HG03108 (cell line): ENCODE results near the gene ZNF587.
"Not testable (repeated sequence)": the region's sequence is repeated elsewhere in the genome, so short reads cannot be mapped to it uniquely, and the experiment has no call there.

Source experiments
- ATAC-seq: cut with Tn5 transposase; IDR thresholded peaks from one replicate; pipeline ENCODE4 v1.9.1; 2021; ENCODE audit warnings: moderate library complexity; ENCODE audit not compliant: unreplicated experiment

Gene ZNF587

DNA sequence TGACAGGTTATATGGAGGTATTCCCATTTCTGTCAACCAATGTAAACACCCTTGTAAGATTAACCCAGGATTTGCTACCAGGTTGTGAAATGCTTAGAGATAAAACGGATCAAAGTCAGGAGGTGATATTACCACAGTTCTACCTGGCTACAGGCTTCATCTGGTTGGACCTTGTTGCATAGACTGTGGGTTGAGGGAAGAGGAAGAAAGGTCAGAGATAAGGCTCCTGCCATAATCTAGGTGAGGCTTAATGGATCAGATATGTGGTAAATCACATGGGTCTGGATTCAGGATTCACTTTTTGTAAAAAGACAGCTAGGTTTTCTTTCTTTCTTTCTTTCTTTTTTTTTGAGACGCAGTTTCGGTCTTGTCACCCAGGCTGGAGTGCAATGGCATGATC lies 28.2 kb upstream of the ZNF587 start:
- ATAC-seq: not testable (repeated sequence)

DNA sequence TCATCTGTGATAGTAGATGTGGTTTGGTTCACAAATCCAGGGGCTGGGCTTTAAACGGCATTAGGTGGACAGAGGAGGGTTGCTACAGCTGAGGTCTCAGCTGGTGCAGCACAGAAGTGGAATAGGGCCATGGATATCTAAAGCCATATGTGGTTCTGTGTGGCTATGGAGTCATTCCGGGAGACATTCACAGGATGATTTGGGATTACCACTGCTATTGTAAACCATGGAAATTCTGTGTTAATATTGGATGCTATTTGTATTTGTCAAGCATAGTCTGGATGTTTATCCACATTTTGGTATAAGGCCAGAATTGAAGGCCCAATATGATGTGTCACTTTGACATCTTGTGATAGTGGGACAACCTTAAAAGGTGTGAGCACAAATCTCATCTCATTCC lies 26.5 kb upstream of the ZNF587 start:
- not testable (repeated sequence) for ATAC-seq

DNA sequence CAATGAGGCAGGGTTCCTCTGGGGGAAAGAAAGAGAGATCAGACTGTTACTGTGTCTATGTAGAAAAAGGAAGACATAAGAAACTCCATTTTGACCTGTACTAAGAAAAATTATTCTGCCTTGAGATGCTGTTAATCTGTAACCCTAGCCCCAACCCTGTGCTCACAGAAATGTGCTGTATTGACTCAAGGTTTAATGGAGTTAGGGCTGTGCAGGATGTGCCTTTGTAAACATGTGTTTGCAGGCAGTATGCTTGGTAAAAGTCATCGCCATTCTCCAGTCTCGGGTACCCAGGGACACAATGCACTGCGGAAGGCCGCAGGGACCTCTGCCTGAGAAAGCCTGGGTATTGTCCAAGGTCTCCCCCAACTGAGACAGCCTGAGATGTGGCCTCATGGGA lies 26.1 kb upstream of the ZNF587 start:
- ATAC-seq: not testable (repeated sequence)

DNA sequence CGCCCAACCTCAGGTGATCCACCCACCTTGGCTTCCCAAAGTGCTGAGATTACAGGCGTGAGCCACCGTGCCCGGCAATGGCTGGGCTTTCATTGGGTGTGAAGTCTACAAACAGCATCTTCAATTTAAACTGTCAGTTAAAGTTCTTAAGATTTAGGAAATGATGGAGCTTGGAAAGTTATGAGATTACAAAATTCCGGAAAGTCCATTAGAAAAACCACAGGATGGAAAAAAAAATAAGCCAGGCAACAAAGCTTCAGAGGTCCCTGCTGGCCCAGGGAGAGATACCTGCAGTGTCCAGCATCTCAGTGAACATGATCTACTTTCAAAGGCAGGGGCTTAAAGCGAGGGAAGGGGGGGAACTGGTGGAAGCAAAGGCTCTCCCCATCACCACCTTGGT lies 24.1 kb upstream of the ZNF587 start:
- ATAC-seq: no peak

DNA sequence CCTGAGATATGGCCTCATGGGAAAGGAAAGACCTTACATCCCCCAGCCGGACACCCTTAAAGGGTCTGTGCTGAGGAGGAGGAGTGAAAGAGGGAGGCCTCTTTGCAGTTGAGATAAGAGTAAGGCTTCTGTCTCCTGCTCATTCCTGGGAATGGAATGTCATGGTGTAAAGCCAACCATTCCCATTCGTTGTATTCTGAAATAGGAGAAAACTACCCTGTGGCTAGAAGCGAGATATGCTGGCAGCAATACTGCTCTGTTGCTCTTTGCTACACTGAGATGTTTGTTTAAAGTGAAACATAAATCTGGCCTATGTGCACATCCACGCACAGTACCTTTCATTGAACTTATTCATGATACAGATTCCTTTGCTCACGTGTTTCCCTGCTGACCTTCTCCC lies 20.3 kb upstream of the ZNF587 start:
- no peak for ATAC-seq

DNA sequence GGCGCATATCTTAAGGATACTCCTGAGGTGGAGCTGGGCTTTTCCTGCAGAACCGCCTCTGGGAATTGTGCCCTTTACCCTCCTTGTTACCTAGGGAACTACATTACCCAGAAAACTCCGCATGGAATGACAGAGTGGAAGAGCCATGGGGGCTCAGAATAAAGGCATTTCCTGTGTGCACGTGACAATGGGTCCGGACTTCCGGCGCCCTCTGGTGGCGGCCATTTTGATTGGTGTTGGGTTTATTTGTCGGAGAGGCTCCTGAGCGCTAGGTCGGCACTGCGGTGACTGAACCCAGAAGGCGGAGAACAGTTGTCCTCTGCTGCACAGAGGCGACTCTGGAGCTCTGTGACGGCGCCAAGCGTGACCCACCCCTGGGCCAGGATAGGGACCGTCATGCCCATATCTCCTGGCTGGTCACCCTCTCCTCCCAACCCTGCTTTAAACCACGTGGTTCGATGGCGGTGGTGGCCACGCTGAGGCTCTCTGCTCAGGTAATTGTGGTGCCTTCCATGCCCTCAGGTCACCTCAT lies 19.5 kb upstream of the ZNF587 start, which contains the start of gene ZNF587B:
ZNF587B (plus strand) TSS at position 229 of the 532 bp plus-strand sequence; CDS start at position 459, 230 bp downstream.
- no peak for ATAC-seq

DNA sequence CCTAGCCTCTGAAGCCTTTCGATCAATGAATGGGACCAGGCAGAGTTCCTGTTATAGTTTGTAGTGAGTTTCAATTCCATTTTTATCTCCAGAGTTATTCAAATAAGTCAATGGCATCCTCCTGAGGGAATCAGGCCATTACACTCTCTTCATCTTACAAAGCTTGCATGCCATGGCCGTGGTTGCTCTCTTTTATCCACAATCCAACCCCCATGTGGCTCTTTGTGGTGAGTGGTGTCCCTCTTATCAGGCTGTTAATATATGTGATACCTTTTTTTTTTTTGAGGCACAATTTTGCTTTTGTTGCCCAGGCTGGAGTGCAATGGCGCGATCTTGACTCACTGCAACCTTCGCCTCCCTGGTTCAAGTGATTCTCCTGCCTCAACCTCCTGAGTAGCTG lies 12.7 kb upstream of the ZNF587 start:
- ATAC-seq: not testable (repeated sequence)

DNA sequence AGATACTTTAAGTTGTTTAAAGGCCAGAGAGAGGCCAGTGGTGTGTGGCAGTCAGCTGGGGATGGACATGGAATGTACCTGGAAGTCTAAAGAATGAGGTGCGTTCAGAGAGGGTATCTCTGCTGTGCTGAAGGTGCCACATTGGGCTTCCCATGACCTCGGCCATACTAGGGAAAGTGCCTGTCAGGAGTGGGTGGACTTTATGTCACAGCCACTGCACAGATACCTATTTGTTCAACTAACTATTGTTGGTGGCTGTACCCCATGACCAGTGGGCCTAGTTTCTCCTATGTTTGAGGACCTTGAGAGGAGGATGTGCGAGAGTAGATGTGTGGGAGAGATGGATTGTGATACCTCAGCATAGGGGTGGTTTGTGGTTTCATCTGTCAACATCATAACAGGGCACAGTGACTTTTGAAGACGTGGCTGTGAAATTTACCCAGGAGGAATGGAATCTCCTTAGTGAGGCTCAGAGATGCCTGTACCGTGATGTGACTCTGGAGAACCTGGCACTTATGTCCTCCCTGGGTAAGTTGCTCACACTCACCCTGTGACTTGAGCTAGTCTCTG lies 11.0 kb upstream of the ZNF587 start:
- ATAC-seq: not testable (repeated sequence)

DNA sequence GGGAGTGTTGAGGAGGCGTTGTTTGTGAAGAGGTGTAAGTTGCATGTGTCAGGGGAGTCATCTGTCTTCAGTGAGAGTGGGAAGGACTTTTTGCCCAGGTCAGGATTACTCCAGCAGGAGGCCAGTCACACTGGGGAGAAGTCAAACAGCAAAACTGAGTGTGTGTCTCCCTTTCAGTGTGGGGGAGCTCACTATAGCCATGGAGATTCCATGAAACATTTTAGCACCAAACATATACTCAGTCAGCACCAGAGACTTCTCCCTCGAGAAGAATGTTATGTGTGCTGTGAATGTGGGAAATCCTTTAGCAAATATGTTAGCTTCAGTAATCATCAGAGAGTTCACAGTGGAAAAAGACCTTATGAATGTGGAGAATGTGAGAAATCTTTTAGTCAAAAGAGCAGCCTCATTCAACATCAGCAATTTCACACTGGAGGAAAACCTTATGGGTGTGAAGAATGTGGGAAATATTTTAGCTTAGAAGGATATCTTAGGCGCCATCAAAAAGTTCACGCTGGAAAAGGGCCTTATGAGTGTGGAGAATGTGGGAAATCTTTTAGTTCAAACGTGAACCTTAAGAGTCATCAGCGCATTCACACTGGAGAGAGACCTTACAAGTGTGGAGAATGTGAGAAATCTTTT lies 8.4 kb upstream of the ZNF587 start:
- ATAC-seq: no peak

DNA sequence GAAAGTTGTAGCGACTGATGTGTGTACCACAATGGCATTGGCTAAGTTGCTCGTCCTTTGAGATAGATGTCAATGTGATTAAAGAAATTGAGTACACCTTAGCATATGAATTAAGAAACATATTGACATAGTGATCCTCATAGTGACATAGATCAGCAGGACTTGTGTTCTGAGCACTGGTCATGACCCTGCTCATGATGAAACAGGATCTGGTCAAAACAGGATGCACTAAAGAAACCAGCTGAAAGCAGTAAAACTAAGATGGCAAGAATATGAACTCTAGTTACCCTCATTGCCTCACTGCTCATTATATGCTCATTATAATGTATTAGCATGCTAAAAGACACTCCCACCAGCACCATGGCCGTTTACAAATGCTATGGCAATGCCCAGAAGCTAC lies 2.5 kb upstream of the ZNF587 start:
- not testable (repeated sequence) for ATAC-seq

DNA sequence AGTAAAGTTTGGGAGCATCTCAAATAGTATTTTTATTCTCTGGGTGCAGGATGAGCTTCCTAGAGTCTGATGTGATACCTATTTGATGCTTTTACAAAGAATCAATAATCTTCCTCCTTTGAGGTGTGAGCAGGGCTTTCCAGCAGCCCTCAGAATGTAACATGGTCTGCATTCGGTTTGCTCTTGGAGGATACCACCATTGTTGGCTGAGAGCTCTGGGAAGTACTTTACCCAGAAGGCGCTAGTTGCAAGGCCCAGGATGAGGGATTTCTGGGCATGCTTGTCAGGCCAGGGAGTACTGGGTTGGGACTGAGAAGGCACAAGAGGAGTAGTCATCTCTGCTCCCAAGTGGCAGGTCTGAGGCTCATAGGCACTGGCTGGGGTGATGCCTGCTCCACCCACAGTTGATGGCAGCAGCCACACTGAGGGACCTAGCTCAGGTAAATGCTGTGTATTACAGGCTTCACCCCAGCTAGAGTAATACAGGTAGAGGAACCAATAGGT lies 445 bp upstream of the ZNF587 start:
- peak; percentile 24 for ATAC-seq

DNA sequence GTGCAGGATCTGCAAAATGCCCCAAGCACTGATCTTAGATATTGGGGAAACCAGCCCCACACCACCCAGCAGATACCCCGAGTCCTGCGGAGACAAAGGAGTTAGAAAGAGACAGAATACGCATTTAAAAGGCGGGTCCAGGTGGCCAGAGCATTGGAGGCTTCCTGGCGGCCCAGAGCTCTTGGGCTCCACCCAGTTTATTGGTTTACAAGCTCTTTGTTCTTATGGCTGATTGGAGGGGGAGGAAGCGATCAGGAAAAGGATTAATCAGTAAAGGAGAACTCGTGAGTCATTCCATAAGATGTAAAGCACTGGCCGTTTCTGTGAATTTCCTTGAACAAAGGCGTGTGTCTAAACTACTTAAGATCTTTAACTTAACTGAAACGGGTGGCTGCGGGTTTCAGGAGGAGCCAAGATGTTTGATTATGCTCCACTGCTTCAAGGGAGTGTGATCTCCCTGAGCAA lies 926 bp downstream of the ZNF587 start:
- no peak for ATAC-seq

DNA sequence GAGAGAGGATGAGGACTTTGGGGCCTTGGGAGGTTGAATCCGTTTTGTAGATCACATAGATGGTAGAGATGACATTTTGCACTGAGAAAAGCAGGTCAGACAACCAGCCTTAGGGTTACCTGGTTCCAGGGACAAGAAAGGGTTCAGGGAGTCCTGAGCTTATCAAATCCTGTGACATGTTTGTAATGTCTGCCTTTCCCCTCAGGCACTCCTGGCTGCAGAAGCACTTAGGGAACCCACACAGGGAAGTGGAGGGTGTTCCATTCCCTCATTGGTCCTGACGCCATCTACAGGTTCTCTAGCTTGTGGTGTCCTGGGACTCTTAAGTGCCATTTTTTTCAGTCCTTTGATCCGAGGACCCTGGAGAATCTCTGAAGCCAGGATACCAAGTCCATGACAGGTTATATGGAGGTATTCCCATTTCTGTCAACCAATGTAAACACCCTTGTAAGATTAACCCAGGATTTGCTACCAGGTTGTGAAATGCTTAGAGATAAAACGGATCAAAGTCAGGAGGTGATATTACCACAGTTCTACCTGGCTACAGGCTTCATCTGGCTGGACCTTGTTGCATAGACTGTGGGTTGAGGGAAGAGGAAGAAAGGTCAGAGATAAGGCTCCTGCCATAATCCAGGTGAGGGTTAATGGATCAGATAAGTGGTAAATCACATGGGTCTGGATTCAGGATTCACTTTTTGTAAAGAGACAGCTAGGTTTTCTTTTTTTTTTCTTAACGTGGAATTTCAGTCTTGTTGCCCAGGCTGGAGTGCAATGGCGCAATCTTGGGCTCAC lies 2.3 kb downstream of the ZNF587 start:
- ATAC-seq: not testable (repeated sequence)

DNA sequence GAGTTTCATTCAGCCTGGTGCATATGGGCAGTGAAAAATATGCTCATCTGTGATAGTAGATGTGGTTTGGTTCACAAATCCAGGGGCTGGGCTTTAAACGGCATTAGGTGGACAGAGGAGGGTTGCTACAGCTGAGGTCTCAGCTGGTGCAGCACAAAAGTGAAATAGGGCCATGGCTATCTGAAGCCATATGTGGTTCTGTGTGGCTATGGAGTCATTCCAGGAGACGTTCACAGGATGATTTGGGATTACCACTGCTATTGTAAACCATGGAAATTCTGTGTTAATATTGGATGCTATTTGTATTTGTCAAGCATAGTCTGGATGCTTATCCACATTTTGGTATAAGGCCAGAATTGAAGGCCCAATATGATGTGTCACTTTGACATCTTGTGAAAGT lies 4.5 kb downstream of the ZNF587 start:
- not testable (repeated sequence) for ATAC-seq

DNA sequence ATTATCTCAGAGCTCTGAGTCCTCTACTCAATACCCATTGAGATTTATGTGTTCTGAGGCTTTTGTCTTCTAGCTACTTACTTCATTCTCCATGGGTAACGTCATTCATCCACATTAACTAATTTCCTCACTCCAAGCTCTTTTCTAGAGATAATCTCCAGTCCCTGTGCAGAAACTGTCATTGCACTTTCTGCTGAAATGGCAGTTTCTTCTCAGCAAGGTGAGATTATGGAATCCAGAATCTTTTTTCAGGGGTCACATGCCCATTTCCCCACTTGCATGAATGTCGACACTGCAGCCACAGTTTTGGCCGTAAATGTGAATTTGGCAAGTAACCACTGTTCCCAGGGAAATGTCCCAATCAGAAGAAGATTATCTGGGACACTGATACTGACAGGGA lies 12.7 kb downstream of the ZNF587 start:
- not testable (repeated sequence) for ATAC-seq

DNA sequence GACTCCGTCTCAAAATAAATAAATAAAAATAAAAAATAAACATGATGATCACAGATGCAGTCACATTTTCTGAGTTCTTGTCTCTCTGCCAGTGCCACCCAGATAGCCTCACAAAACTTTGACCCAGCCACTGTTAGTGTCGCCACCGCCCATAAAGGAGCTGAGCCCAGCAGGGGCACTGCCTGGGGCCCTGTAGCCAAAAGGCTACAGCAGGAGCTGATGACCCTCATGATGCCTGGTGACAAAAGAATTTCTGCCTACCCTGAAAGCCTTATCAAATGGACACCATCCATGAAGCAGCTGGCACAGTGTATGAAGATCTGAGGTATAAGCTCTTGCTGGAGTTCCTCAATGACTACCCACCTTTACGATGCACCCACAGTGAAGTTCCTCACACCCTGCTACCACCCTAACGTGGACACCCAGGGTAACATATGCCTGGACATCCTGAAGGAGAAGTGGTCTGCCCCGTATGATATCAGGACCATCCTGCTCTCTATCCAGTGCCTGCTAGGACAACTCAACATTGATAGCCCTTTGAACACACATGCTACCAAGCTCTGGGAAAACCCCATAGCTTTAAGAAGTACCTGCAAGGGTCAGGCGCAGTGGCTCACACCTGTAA lies 18.3 kb downstream of the ZNF587 start:
- no peak for ATAC-seq

DNA sequence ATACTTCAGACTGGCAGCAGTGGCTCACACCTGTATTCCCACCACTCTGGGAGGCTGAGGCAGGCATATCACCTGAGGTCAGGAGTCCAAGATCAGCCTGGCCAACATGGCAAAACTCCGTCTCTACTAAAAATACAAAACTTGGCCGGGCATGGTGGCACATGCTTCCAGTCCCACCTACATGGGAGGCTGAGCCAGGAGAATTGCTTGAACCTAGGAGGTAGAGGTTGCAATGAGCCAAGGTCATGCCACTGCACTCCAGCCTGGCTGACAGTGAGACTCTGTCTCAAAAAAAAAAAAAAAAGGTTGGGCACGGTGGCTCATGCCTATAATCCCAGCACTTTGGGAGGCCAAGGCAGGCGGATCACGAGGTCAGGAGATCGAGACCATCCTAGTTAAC lies 20.0 kb downstream of the ZNF587 start:
- ATAC-seq: not testable (repeated sequence)

DNA sequence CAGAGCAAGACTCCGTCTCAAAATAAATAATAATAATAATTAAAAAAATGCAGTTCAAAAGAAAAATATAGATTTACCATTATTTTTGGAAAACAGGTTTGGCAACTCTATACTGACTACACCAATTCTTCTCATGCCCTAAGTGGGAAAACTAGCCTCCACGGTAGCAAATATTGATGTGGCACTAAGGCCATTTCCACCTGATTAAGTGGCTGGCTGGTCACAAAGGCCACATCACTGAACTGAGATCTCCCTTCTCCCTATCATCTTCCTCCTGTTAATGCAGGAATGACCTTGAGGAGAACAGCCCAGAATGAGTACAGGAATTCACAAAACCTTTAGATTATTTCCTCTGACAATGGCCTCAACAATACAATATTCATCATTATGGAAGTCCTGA lies 20.6 kb downstream of the ZNF587 start:
- no peak for ATAC-seq

DNA sequence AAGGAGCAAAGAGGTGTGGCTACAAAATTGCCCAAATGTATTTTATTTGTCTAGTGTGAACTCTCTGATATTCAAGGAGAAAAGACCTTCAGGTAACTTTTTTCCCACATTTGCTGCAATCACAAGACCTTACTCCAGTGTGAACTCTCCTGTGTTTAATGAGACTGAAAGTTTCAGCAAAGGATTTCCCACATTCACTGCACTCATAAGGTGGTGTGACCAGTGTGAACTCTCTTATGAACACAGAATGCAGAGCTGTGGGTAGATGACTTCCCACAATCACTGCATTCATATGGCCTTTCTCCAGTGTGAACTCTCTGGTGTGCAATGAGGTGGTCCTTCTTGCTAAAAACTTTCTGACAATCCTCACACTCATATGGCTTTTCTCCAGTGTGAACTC lies 22.8 kb downstream of the ZNF587 start:
- ATAC-seq: no peak

DNA sequence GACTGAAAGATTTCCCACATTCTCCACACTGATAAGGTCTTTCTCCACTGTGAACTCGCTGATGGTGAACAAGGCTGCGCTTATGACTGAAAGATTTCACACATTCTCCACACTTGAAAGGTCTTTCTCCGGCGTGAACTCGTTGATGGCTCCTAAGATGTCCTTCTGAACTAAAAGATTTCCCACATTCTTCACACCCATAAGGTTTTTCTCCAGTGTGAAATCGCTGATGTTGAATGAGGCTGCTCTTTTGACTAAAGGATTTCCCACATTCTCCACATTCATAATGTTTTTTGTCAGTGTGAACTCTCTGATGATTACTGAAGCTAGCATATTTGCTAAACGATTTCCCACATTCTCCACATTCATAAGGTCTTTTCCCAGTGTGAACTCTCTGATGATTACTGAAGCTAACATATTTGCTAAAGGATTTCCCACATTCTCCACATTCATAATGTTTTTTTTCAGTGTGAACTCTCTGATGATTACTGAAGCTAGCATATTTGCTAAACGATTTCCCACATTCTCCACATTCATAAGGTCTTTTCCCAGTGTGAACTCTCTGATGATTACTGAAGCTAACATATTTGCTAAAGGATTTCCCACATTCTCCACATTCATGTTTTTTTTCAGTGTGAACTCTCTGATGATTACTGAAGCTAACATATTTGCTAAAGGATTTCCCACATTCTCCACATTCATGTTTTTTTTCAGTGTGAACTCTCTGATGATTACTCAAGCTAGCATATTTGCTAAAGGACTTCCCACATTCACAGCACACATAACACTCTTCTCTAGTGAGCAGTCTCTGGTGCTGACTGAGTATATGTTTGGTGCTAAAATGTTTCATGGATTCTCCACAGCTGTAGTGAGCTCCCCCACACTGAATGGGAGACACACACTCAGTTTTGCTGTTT lies 24.5 kb downstream of the ZNF587 start:
- not testable (repeated sequence) for ATAC-seq
